Erythroblast (primary cell): ENCODE results near the gene FOXP2.
"Not testable (repeated sequence)": the region's sequence is repeated elsewhere in the genome, so short reads cannot be mapped to it uniquely, and the experiment has no call there.

ENCODE experiments used
- DNase-seq, 2 experiments: peaks; one replicate each; lab custom pipeline; 2025; lab: John Stamatoyannopoulos, UW
- GATA1 ChIP-seq: IDR thresholded peaks from 2 replicates; pipeline ENCODE4 v1.6.1; 2011; ENCODE audit warnings: low read depth, mild to moderate bottlenecking, control low read depth, low read length, moderate library complexity
- POLR2A ChIP-seq: IDR thresholded peaks from 2 replicates; pipeline ENCODE4 v1.6.1; 2011; ENCODE audit warnings: mild to moderate bottlenecking, low read length

Gene FOXP2

DNA sequence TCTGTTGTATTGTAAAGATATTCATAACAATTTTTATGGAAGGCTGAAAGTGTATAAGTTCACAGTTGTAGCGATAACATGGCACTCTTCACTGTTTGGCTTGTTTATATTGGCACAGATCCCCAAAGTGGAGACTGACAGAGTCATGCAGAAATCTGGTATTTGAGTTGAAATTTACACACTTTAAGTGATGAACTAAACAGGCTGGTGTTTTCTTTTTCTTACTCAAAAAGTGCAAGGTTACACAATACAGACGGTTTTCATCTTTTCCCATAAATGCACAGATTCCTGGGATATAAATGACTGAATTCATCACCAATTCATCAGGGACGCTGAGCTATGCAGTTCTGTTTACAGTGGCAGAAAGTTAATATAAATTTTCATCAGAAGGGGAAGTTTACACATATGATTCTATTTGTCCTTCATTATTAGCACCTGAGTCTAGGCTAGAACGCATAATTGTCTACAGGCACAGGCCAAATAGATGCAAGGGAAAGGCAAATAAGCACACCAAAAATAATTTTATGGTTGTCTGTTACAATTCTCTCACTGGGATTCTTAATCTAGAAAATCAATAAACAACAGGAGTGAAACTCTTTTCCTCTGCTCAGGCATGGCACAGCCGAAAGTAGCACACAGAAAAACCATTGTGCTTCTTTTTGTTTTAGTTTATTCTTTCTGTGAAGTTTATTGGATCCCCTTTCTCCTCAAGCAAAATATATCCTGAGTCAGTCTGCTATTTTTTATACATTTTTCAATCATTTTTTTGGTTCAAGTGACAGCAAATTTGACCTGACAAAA lies 88.0 kb downstream of the FOXP2 start:
- TF ChIP-seq POLR2A = no peak
- no peak for TF ChIP-seq GATA1
- DNase-seq = no peak

DNA sequence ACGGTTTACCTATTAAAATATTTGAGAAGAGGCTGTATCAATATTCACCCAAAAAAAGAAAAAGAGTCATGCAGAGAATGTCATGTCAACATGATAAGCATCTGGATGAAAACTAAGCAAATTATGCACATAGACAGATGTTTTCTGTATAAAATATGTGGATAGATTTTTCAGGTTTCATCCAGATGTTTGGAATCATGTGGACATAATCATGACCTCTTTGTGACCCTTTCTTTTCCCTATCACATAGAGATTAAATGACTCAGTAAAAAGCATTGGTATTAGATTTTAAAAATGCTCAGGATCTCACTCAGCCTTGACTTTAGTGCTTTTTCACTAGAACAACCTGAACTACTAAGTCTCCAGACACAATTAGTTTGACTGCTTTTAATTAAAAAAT lies 90.0 kb downstream of the FOXP2 start:
- no peak for TF ChIP-seq GATA1
- no peak for TF ChIP-seq POLR2A
- DNase-seq = no peak

DNA sequence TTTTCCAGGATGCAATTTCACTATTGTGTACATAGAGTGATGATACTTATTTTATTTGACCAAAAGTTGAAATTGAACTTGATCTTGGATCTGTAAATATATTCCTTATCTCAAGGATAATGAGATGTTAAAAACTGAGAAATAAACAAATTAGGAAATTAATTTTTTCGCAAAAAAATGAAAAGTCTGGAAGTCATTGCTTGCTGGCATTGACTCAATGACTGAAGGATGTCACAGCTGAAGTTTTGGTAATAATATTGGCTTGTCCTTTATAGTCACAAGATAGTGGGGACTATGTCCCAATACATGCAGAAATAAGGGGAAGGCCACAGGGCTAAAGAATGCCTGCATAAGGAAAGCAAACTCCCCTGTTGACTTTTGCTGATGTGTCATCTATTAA lies 92.8 kb downstream of the FOXP2 start:
- DNase-seq = no peak
- TF ChIP-seq GATA1 (no peak), POLR2A (no peak)

GRCh38 chr7:114508086-114508485 lies 93.5 kb downstream of the FOXP2 start:
- DNase-seq = no peak
- TF ChIP-seq GATA1 (no peak), POLR2A (no peak)

- DNase-seq = not testable (repeated sequence)
These were observed 96.2 kb downstream of the FOXP2 start for GRCh38 chr7:114510824-114511223.

- DNase-seq = no peak
- TF ChIP-seq POLR2A (no peak), GATA1 (no peak)
These were observed 104.6 kb downstream of the FOXP2 start for GRCh38 chr7:114519240-114519639.

DNA sequence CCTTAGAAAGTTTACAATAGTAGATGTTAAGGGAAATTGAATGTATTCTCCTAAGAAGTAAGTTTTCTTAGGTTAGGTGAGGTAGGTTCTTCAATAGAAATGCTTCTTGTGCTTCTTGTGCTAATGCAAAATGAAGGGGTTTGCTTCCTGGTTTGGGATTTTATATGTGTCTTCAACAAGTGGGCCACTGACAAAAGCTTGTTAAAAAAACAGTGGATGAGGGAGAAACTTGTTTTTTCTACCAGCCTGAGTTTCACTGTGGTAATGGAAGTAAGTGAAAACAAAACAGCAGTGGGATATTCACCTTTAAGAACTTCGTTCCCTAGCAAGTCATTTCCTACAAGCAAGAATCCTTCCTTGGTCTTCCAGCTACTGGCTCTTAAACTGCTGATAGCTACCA lies 107.5 kb downstream of the FOXP2 start:
- no peak for DNase-seq
- TF ChIP-seq POLR2A (no peak), GATA1 (no peak)

DNA sequence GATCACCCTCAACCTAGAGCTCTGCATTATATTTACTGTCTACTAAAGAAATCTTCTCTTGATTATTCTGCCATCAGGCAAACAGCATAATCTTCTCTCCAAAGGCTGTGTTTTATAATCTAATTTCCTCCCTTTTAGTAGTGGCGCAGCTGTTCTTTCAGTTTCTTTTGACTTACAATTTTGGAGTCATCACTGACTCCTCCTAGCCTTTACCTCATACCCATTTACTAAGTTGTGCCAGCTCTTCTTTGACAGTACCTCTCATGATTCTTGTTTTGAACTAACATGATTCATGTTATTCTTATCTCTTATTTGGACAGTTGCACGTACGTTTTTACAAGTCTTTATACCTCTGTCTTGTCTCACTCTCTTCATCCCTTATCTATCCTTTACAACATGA lies 113.0 kb downstream of the FOXP2 start:
- DNase-seq = no peak

GRCh38 chr7:114530057-114530611 lies 115.5 kb downstream of the FOXP2 start:
- no peak for TF ChIP-seq GATA1
- no peak for TF ChIP-seq POLR2A
- DNase-seq = no peak

More for the DNA sequence above, 113.0 kb downstream of the FOXP2 start:
- no peak for TF ChIP-seq POLR2A
- TF ChIP-seq GATA1 = no peak

GRCh38 chr7:114531326-114531725 lies 116.7 kb downstream of the FOXP2 start:
- TF ChIP-seq POLR2A (no peak), GATA1 (no peak)
- DNase-seq = no peak

GRCh38 chr7:114533131-114533530 lies 118.5 kb downstream of the FOXP2 start:
- DNase-seq = no peak
- no peak for TF ChIP-seq POLR2A
- no peak for TF ChIP-seq GATA1

DNA sequence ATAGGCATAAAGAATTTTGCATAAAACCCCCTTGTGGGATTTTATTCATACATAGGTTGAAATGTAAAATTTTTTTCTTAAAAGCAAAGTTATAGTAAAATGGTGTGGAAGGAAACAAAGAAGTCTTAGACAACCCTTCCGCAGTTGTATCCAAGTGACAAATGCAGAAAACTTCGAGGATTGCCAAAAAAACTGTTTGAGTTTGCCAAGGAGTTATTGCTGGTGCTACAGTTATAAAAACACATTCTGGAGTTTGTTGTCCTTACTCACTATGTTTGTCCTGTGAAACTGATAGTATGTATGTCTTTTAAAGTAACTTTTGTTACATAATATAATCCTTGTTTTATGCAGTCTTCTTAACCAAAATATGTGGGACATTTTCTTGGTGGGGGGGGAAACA lies 120.3 kb downstream of the FOXP2 start:
- no peak for TF ChIP-seq GATA1
- TF ChIP-seq POLR2A = no peak
- no peak for DNase-seq

DNA sequence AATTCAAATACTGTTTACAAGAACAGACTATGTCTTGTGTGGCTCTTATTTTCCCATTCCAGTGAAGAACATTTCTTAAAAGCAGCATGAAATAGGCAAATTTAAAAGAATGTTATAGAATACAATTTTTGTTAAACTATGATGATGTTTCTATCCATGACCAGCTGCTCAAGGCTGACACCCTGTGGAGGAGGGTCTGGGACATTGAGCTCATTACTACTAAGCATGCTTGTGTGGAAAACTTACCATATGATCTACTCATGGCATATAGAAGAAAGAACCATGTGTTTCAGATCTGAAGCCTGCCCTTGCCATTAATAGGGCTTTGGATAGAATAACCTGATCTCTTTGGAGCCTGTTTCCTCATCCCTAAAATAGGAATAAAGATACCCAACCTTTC lies 125.0 kb downstream of the FOXP2 start:
- no peak for DNase-seq
- TF ChIP-seq GATA1 (no peak), POLR2A (no peak)

GRCh38 chr7:114540291-114540690 lies 125.7 kb downstream of the FOXP2 start:
- TF ChIP-seq POLR2A (no peak), GATA1 (no peak)
- DNase-seq = no peak

- DNase-seq = not testable (repeated sequence)
These were observed 132.7 kb downstream of the FOXP2 start for GRCh38 chr7:114547346-114547745.
